Astrocyte of the cerebellum (primary cell): ENCODE results near the gene CCL1.

Experiments
- DNase-seq: peaks from one replicate; pipeline ENCODE4 v3.0.0-alpha.2; 2011; ENCODE audit warnings: low read depth
- H3K4me3 ChIP-seq: 2 replicates; pipeline ENCODE4 v1.5.1; 2011; ENCODE audit warnings: mild to moderate bottlenecking, low read depth, low read length, moderate library complexity
- CTCF ChIP-seq: IDR thresholded peaks from 2 replicates; pipeline ENCODE4 v1.5.1; 2012; ENCODE audit warnings: low read length, low read depth, moderate library complexity, mild to moderate bottlenecking; ENCODE audit errors: missing control alignments
- in situ Hi-C: cut with HindIII; loops from 2 replicates; pipeline ENCODE4 v1.10.0; 2017; ENCODE audit warnings: low sequenced_read_pairs

The CCL1 gene

DNA sequence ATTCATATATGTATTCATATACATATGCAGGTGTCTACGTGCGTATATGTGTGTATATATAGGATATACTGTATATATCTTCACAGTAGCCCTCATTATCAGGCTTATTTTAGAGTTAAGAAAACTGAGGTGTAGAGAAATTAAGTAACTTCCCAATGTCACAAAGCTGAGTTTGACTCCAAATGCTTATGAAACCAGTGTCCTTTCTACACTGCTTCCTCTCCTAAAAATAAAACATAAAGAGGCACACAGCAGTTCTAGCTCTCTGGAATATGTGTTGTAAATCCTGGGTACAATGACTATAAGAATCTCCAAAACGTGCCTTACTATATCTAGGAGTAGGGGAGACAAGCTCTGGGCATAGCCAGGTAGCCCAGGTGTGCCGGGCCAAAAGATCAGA is 40.0 kb upstream of the CCL1 start:
- TF ChIP-seq CTCF, result no peak
- no peak overlapping the region for H3K4me3 ChIP-seq
- in situ Hi-C loops, result loop anchor here (10.0 kb wide), 1 partner anchor 78 kb away; no protein-coding TSS in a partner anchor
- DNase-seq, result no peak

DNA sequence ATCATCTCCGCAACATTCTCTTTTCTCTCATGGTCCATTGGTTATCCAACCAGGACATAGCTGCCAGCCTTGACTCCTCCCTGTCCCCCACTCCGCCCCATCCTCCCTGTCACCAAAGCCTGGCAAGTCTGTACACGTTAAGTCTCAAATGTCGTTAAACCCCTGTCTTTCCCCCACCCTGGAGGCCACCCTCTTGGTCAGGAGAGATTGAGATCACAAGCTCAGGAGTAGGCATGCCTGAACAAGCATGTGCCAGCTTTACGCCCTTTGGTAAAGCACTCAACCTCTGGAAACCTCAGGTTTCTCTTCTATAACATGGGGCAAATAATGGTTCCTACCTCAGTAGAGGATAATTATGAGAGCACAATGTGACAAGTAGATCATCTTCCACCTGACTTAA is 38.1 kb upstream of the CCL1 start:
- in situ Hi-C loops, result loop anchor here (10.0 kb wide), 1 partner anchor 76 kb away; no protein-coding TSS in a partner anchor
- TF ChIP-seq CTCF, result no peak
- H3K4me3 ChIP-seq, result no peak overlapping the region
- DNase-seq, result no peak

- TF ChIP-seq CTCF, result no peak
- DNase-seq, result no peak
- in situ Hi-C loops, result loop anchor here (10.0 kb wide), 1 partner anchor 76 kb away; no protein-coding TSS in a partner anchor
- no peak overlapping the region for H3K4me3 ChIP-seq
Measured at GRCh38 chr17:34400301-34400931, 37.4 kb upstream of the CCL1 start.

GRCh38 chr17:34399725-34400124 is 36.7 kb upstream of the CCL1 start:
- in situ Hi-C loops, result loop anchor here (10.0 kb wide), 1 partner anchor 75 kb away; no protein-coding TSS in a partner anchor
- TF ChIP-seq CTCF, result no peak
- DNase-seq, result no peak
- H3K4me3 ChIP-seq, result no peak overlapping the region

DNA sequence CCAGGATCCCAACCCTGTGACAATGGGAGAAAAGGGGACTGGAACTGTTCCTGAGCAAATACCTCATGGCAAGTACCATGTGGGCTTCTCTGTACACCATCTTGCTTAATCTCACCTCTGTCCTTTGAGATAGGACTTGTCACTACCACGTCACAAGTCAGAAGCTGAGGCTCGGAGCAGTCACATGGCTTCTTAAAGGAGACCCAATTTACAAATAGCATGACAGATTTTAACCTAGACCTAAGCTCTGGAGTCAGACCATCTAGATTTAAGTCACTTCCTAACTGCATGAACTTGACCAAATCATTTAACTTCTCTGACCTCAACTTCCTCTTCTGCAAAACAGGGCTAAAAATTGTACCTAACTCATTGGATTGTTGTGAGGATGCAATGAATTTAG is 36.0 kb upstream of the CCL1 start:
- no peak for DNase-seq
- no peak overlapping the region for H3K4me3 ChIP-seq
- TF ChIP-seq CTCF, result no peak
- in situ Hi-C loops, result no loop called here

- no peak overlapping the region for H3K4me3 ChIP-seq
- in situ Hi-C loops, result no loop called here
- TF ChIP-seq CTCF, result no peak
- DNase-seq, result no peak
Measured at GRCh38 chr17:34397265-34397664, 34.2 kb upstream of the CCL1 start.
